ENCODE results near the gene NOX4.

NOX4 gene

GRCh38 chr11:89521294-89521693 lies 30.1 kb upstream of the NOX4 start:
- TF ChIP-seq CTCF (IDR thresholded peaks at IDR 0.05): no peak

- no peak for TF ChIP-seq CTCF (IDR thresholded peaks at IDR 0.05)
These were observed 25.3 kb upstream of the NOX4 start for GRCh38 chr11:89516496-89516895.

GRCh38 chr11:89508544-89508943 lies 17.4 kb upstream of the NOX4 start:
- TF ChIP-seq CTCF (IDR thresholded peaks at IDR 0.05): no peak

GRCh38 chr11:89504270-89504669 lies 13.1 kb upstream of the NOX4 start:
- no peak for TF ChIP-seq CTCF (IDR thresholded peaks at IDR 0.05)

- TF ChIP-seq CTCF (IDR thresholded peaks at IDR 0.05): no peak
These were observed 12.2 kb upstream of the NOX4 start for GRCh38 chr11:89503422-89503821.

GRCh38 chr11:89502301-89502700 lies 11.1 kb upstream of the NOX4 start:
- TF ChIP-seq CTCF (IDR thresholded peaks at IDR 0.05): no peak

- no peak for TF ChIP-seq CTCF (IDR thresholded peaks at IDR 0.05)
These were observed 9.2 kb upstream of the NOX4 start for GRCh38 chr11:89500336-89500735.

GRCh38 chr11:89498845-89499448 lies 7.8 kb upstream of the NOX4 start:
- peak; percentile 41; the same call in 1 of the 2 replicates for TF ChIP-seq CTCF (IDR thresholded peaks at IDR 0.05)
